ENCODE results near the gene MAP3K3. TPM values are rescaled to one million over a fixed set of nuclear protein-coding genes. Genes with fewer than 3 reads are reported as not detected.

Gene MAP3K3
- total and polyA plus RNA-seq, 7 donors, result 8.3 to 27.4 (median 22.1) TPM

DNA sequence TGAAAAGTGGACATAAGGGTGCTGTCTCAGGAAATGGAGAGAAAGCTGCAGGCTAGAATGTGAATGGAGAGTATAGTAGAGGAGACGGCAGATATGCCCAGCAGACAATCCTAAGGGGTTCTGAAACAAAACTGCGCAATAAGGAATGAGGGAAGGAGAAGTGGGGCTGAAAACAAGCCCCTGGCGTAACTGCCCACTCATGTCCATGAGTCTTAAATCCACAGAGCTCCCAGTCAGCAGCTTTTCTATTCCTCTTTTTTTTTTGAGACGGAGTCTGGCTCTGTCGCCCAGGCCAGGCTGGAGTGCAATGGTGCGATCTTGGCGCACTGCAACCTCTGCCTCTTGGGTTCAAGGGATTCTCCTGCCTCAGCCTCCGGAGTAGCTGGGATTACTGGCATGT is 113.5 kb downstream of the MAP3K3 start:
- H3K27me3 ChIP-seq (ENCODE audit: insufficient read depth in 3 of 3, low read length in 2 of 3), result no peaks in the 10 kb centered on the region
- H3K36me3 ChIP-seq (ENCODE audit: insufficient read depth in 1 of 2, low read depth in 1 of 2), result peaks cover 0 to 5% of the 10 kb centered on the region in 2 donors
- H3K4me1 ChIP-seq, result peaks cover 6% of the 10 kb centered on the region
- TF ChIP-seq, protein P1, sequence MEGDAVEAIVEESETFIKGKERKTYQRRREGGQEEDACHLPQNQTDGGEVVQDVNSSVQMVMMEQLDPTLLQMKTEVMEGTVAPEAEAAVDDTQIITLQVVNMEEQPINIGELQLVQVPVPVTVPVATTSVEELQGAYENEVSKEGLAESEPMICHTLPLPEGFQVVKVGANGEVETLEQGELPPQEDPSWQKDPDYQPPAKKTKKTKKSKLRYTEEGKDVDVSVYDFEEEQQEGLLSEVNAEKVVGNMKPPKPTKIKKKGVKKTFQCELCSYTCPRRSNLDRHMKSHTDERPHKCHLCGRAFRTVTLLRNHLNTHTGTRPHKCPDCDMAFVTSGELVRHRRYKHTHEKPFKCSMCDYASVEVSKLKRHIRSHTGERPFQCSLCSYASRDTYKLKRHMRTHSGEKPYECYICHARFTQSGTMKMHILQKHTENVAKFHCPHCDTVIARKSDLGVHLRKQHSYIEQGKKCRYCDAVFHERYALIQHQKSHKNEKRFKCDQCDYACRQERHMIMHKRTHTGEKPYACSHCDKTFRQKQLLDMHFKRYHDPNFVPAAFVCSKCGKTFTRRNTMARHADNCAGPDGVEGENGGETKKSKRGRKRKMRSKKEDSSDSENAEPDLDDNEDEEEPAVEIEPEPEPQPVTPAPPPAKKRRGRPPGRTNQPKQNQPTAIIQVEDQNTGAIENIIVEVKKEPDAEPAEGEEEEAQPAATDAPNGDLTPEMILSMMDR (IDR thresholded peaks at IDR 0.05), result no peak
- WGBS, 3 donors, result 94 to 96% (median 96%) methylated on average over 8 of the region's 8 CpGs
- H3K9me3 ChIP-seq, result no peaks in the 10 kb centered on the region
- intact Hi-C loops (cut with DNase I), result no loop called here
- no peak for DNase-seq
- ATAC-seq, result no peak
- no peak overlapping the region for H3K4me3 ChIP-seq
- no peak overlapping the region for H3K27ac ChIP-seq

DNA sequence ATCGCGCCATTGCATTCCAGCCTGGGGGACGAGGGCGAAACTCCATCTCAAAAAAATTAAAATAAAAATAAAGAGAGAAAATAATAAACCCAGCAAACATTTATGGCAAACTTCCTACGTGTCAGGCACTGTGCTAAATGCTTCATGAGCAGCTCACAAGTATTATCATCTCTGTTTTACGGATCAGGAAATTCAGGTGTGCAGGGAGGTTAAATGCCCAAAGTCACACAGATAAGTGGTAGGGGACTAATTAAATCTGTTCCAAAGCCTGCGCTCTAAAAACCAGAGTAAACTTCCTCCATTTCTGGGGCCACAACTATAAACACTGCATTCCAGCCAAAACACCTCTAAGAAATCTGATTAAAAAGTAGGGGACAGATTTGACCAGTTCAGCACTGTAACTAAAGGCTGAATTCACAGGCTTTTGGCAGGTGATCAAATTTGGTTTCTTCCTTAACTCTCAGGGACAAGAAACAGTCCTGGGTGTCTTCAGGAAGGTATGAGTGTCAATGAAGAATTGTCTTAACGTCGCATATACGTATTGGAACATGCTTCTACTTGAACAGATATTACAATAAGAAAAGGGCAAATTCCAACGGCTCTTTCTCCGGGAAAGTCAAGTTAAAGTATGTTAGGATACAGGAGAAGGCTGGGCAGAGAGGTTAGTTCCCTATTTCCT is 118.4 kb downstream of the MAP3K3 start:
- ATAC-seq (no peak), DNase-seq (no peak)
- Histone ChIP-seq H3K27me3 (ENCODE audit: insufficient read depth in 3 of 3, low read length in 2 of 3) (no peaks in the 10 kb centered on the region), H3K4me3 (peak overlapping the region; percentile 99), H3K27ac (peak overlapping the region; percentile 88), H3K4me1 (peaks cover 7% of the 10 kb centered on the region), H3K36me3 (ENCODE audit: insufficient read depth in 1 of 2, low read depth in 1 of 2) (peaks cover 0 to 17% of the 10 kb centered on the region in 2 donors), H3K9me3 (no peaks in the 10 kb centered on the region)
- 43 to 44% (median 44%) methylated on average over 12 of the region's 12 CpGs for WGBS, 3 donors
- TF ChIP-seq, protein P1 (IDR thresholded peaks at IDR 0.05), result no peak
- intact Hi-C loops (cut with DNase I), result loop anchor here in 1 of 2 donors (5.0 kb wide), 1 partner anchor 118 kb away; the partner anchor contains the start of gene MAP3K3

DNA sequence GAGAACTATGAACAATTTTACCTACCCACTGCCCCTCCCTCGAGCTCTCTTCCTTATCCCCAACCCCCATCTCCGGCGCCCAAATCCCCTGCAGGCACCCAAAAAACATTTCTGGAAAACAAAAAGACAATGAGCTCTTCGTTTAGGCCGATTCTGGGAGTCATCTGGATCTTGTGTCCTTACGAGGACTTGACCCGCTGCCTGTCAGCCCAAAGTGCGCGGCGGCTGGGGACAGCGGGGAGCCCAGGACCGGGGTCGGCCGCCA is 118.9 kb downstream of the MAP3K3 start:
- 0% methylated on average over 14 of the region's 14 CpGs for WGBS, 3 donors
- peaks cover 0 to 22% of the 10 kb centered on the region in 2 donors for H3K36me3 ChIP-seq (ENCODE audit: insufficient read depth in 1 of 2, low read depth in 1 of 2)

DNA sequence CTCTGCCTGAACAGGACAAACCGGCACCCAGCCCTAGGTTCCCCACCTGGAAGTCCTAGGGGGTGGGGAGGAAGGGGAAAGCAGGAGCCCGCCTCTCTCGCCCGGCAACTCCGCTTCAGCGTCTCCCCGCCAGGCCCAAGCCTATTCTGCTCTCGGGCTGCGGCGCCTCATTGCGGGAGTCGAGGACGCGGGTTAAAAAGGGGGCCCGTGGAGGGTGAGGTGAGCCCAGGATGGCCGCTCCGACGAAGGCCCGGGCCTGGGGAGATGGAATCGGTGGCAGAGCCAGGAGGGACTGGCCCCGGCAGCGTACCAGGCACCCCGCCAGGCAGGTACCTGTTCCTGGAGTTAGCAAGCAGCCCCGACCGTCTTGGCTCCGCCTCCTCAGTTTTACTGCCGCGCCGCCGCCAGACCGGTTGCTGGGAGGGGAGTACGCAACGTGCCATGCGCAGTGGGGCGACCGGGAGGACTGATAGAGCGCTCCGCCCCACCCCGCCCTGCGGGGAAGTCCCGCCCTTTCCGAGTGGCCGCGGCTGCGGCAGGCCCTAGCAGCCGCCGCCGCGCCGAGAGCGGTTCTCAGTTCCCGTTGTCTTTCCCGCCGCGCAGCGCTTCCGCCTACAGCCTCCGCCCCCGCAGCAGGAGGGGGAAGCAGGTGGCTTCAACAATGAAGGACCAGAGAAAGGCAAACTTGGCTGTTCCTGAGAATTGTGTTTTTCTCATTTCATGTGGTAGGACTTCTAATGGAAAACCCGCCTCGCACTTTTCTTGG is 119.4 kb downstream of the MAP3K3 start, which contains the start of gene STRADA:
Gene STRADA, minus strand, starts transcription at position 392 of the 766 bp plus-strand sequence. CDS start 13,430 bp downstream, outside the sequence.
- H3K27ac ChIP-seq, result peak within 1 kb of the TSS; percentile 88
- peak within 1 kb of the TSS; percentile 99 for H3K4me3 ChIP-seq
- TF ChIP-seq, protein P1 (IDR thresholded peaks at IDR 0.05), result no peak
- no peaks in the 10 kb centered on the region for H3K27me3 ChIP-seq (ENCODE audit: insufficient read depth in 3 of 3, low read length in 2 of 3)
- H3K4me1 ChIP-seq, result peaks cover 7% of the 10 kb centered on the region
- peaks cover 0 to 27% of the 10 kb centered on the region in 2 donors for H3K36me3 ChIP-seq (ENCODE audit: insufficient read depth in 1 of 2, low read depth in 1 of 2)
- no peaks in the 10 kb centered on the region for H3K9me3 ChIP-seq
- DNase-seq (peak; percentile 99), ATAC-seq (peak; percentile 97 to 98 (median 98))
- intact Hi-C loops (cut with DNase I), result loop anchor here in 1 of 2 donors (5.0 kb wide), 1 partner anchor 119 kb away; the partner anchor contains the start of gene MAP3K3
- 0% methylated on average over 55 to 61 of the region's 61 CpGs for WGBS, 3 donors

More for the DNA sequence above, 118.9 kb downstream of the MAP3K3 start:
- H3K27ac ChIP-seq, result peak overlapping the region; percentile 88
- peaks cover 7% of the 10 kb centered on the region for H3K4me1 ChIP-seq
- peak overlapping the region; percentile 99 for H3K4me3 ChIP-seq
- peak in 2 of 4 donors; percentile 54 to 59 for ATAC-seq
- intact Hi-C loops (cut with DNase I), result loop anchor here in 1 of 2 donors (5.0 kb wide), 1 partner anchor 119 kb away; the partner anchor contains the start of gene MAP3K3
- TF ChIP-seq, protein P1 (IDR thresholded peaks at IDR 0.05), result no peak
- no peak for DNase-seq
- no peaks in the 10 kb centered on the region for H3K27me3 ChIP-seq (ENCODE audit: insufficient read depth in 3 of 3, low read length in 2 of 3)
- no peaks in the 10 kb centered on the region for H3K9me3 ChIP-seq

Other genes with a start within 250 kb of the MAP3K3 start
- gene CYB561, start 176.1 kb upstream of the MAP3K3 start, total RNA-seq, result 1 to 10 TPM; 1.5 to 4.2 (median 2.5) TPM
- gene CYB561, start 176.1 kb upstream of the MAP3K3 start, polyA plus RNA-seq, result 1 to 10 TPM; 1.7 to 3.9 (median 2.9) TPM
- 10 to 100 TPM in 1 of 4 donors, 1 to 10 TPM in 3; 2.0 to 12.5 (median 4.5) TPM for gene ACE, start 145.4 kb upstream of the MAP3K3 start, total RNA-seq
- 1 to 10 TPM in 2 of 3 donors, under 1 TPM in 1; 0.82 to 1.9 (median 1.8) TPM for gene ACE, start 145.4 kb upstream of the MAP3K3 start, polyA plus RNA-seq
- not detected for gene KCNH6, start 99.1 kb upstream of the MAP3K3 start, total RNA-seq
- not detected for gene KCNH6, start 99.1 kb upstream of the MAP3K3 start, polyA plus RNA-seq
- gene DCAF7, start 71.9 kb upstream of the MAP3K3 start, total RNA-seq, result 10 to 100 TPM; 24.0 to 30.2 (median 27.6) TPM
- gene DCAF7, start 71.9 kb upstream of the MAP3K3 start, polyA plus RNA-seq, result 10 to 100 TPM; 10.6 to 27.3 (median 21.7) TPM
- 10 to 100 TPM; 28.6 to 45.5 (median 41.5) TPM for gene TACO1, start 21.5 kb upstream of the MAP3K3 start, total RNA-seq
- 10 to 100 TPM; 41.0 to 49.5 (median 48.7) TPM for gene TACO1, start 21.5 kb upstream of the MAP3K3 start, polyA plus RNA-seq
- gene LIMD2, start 77.7 kb downstream of the MAP3K3 start, total RNA-seq, result 1 to 10 TPM; 2.1 to 4.4 (median 2.8) TPM
- 1 to 10 TPM in 2 of 3 donors, under 1 TPM in 1; 0.95 to 2.7 (median 2.2) TPM for gene LIMD2, start 77.7 kb downstream of the MAP3K3 start, polyA plus RNA-seq
- 10 to 100 TPM in 1 of 4 donors, 1 to 10 TPM in 3; 6.7 to 14.9 (median 8.3) TPM for gene STRADA, start 119.4 kb downstream of the MAP3K3 start, total RNA-seq
- gene STRADA, start 119.4 kb downstream of the MAP3K3 start, polyA plus RNA-seq, result 10 to 100 TPM in 2 of 3 donors, 1 to 10 TPM in 1; 8.8 to 14.6 (median 12.5) TPM
- gene CCDC47, start 151.2 kb downstream of the MAP3K3 start, total RNA-seq, result 100 to 1,000 TPM in 3 of 4 donors, 10 to 100 TPM in 1; 67.4 to 138 (median 114) TPM
- gene CCDC47, start 151.2 kb downstream of the MAP3K3 start, polyA plus RNA-seq, result 100 to 1,000 TPM in 2 of 3 donors, 10 to 100 TPM in 1; 61.7 to 137 (median 125) TPM
- gene DDX42, start 151.8 kb downstream of the MAP3K3 start, total RNA-seq, result 10 to 100 TPM; 47.4 to 91.0 (median 73.9) TPM
- 10 to 100 TPM; 46.3 to 56.0 (median 55.8) TPM for gene DDX42, start 151.8 kb downstream of the MAP3K3 start, polyA plus RNA-seq
- 100 to 1,000 TPM; 147 to 224 (median 176) TPM for gene PSMC5, start 205.0 kb downstream of the MAP3K3 start, total RNA-seq
- 100 to 1,000 TPM; 269 to 380 (median 341) TPM for gene PSMC5, start 205.0 kb downstream of the MAP3K3 start, polyA plus RNA-seq
- 10 to 100 TPM; 20.1 to 26.2 (median 24.8) TPM for gene FTSJ3, start 205.2 kb downstream of the MAP3K3 start, total RNA-seq
- 10 to 100 TPM; 14.4 to 41.9 (median 41.0) TPM for gene FTSJ3, start 205.2 kb downstream of the MAP3K3 start, polyA plus RNA-seq
- gene SMARCD2, start 220.3 kb downstream of the MAP3K3 start, total RNA-seq, result 10 to 100 TPM in 3 of 4 donors, 1 to 10 TPM in 1; 9.4 to 26.9 (median 18.4) TPM
- 10 to 100 TPM; 12.1 to 15.4 (median 14.7) TPM for gene SMARCD2, start 220.3 kb downstream of the MAP3K3 start, polyA plus RNA-seq